A204.1 (cell line): ENCODE measurements around the gene OCIAD2.
"Not testable (repeated sequence)": the region's sequence is repeated elsewhere in the genome, so short reads cannot be mapped to it uniquely, and the experiment has no call there.

Experiments used
- FAIRE-seq: peaks from 2 replicates; lab custom pipeline; 2012; peaks lifted over from hg19 to GRCh38; lab: Jason Lieb, UNC

Gene OCIAD2

GRCh38 chr4:48907706-48908477 lies 1.3 kb upstream of the OCIAD2 start:
- FAIRE-seq: no peak

GRCh38 chr4:48905363-48906015 lies 1.1 kb downstream of the OCIAD2 start:
- no peak for FAIRE-seq

GRCh38 chr4:48904541-48905142 lies 1.9 kb downstream of the OCIAD2 start:
- no peak for FAIRE-seq

GRCh38 chr4:48904101-48904500 lies 2.5 kb downstream of the OCIAD2 start:
- no peak for FAIRE-seq

GRCh38 chr4:48902266-48902665 lies 4.3 kb downstream of the OCIAD2 start:
- no peak for FAIRE-seq

GRCh38 chr4:48901196-48901595 lies 5.4 kb downstream of the OCIAD2 start:
- no peak for FAIRE-seq

GRCh38 chr4:48899950-48900349 lies 6.6 kb downstream of the OCIAD2 start:
- FAIRE-seq: no peak

- no peak for FAIRE-seq
Observed at GRCh38 chr4:48899432-48899749, 7.2 kb downstream of the OCIAD2 start.

GRCh38 chr4:48898733-48899431 lies 7.7 kb downstream of the OCIAD2 start:
- no peak for FAIRE-seq

- no peak for FAIRE-seq
Observed at GRCh38 chr4:48896845-48897244, 9.7 kb downstream of the OCIAD2 start.

- no peak for FAIRE-seq
Observed at GRCh38 chr4:48891028-48891619, 15.4 kb downstream of the OCIAD2 start.

GRCh38 chr4:48889750-48890149 lies 16.8 kb downstream of the OCIAD2 start:
- not testable (repeated sequence) for FAIRE-seq

- FAIRE-seq: not testable (repeated sequence)
Observed at GRCh38 chr4:48881646-48882045, 24.9 kb downstream of the OCIAD2 start.

GRCh38 chr4:48879561-48880442 lies 26.8 kb downstream of the OCIAD2 start:
- no peak for FAIRE-seq

GRCh38 chr4:48877827-48878535 lies 28.6 kb downstream of the OCIAD2 start:
- no peak for FAIRE-seq

- not testable (repeated sequence) for FAIRE-seq
Observed at GRCh38 chr4:48864696-48865095, 41.9 kb downstream of the OCIAD2 start.

- no peak for FAIRE-seq
Observed at GRCh38 chr4:48863728-48864127, 42.8 kb downstream of the OCIAD2 start.

GRCh38 chr4:48862661-48863060 lies 43.9 kb downstream of the OCIAD2 start:
- no peak for FAIRE-seq

- no peak for FAIRE-seq
Observed at GRCh38 chr4:48862038-48862437, 44.5 kb downstream of the OCIAD2 start.

- FAIRE-seq: no peak
Observed at GRCh38 chr4:48858130-48858529, 48.4 kb downstream of the OCIAD2 start.

- no peak for FAIRE-seq
Observed at GRCh38 chr4:48854982-48855381, 51.6 kb downstream of the OCIAD2 start.
